8988T (cell line): ENCODE data around the gene ZNHIT1.

Experiments used
- DNase-seq: peaks from one replicate; pipeline ENCODE4 v3.0.0; 2011

Gene ZNHIT1

GRCh38 chr7:101220295-101220694 is 2.3 kb downstream of the ZNHIT1 start:
- DNase-seq: no peak

- no peak for DNase-seq
Measured at GRCh38 chr7:101222275-101222830, 4.4 kb downstream of the ZNHIT1 start.

GRCh38 chr7:101223528-101223927 is 5.6 kb downstream of the ZNHIT1 start:
- DNase-seq: no peak

- DNase-seq: no peak
Measured at GRCh38 chr7:101225650-101226049, 7.7 kb downstream of the ZNHIT1 start.

- no peak for DNase-seq
Measured at GRCh38 chr7:101226721-101227120, 8.8 kb downstream of the ZNHIT1 start.

GRCh38 chr7:101231644-101232043 is 13.7 kb downstream of the ZNHIT1 start:
- no peak for DNase-seq

GRCh38 chr7:101232141-101232850 is 14.3 kb downstream of the ZNHIT1 start:
- no peak for DNase-seq

- DNase-seq: no peak
Measured at GRCh38 chr7:101233907-101234547, 16.1 kb downstream of the ZNHIT1 start.

GRCh38 chr7:101234636-101235035 is 16.7 kb downstream of the ZNHIT1 start:
- no peak for DNase-seq

GRCh38 chr7:101235050-101235449 is 17.1 kb downstream of the ZNHIT1 start:
- DNase-seq: no peak

- DNase-seq: no peak
Measured at GRCh38 chr7:101235522-101235921, 17.6 kb downstream of the ZNHIT1 start.

- no peak for DNase-seq
Measured at GRCh38 chr7:101236292-101236835, 18.4 kb downstream of the ZNHIT1 start.

GRCh38 chr7:101237206-101238067 is 19.5 kb downstream of the ZNHIT1 start, which contains the start of gene CLDN15:
Gene CLDN15, minus strand, starts transcription at chr7:101237802. Its CDS starts 221 bp downstream, at chr7:101237581.
- DNase-seq: no peak

GRCh38 chr7:101238226-101239182 is 20.5 kb downstream of the ZNHIT1 start:
- DNase-seq: no peak

GRCh38 chr7:101239191-101239950 is 21.4 kb downstream of the ZNHIT1 start:
- no peak for DNase-seq

- DNase-seq: no peak
Measured at GRCh38 chr7:101239951-101240220, 21.9 kb downstream of the ZNHIT1 start.

GRCh38 chr7:101240226-101241014 is 22.5 kb downstream of the ZNHIT1 start:
- no peak for DNase-seq

- no peak for DNase-seq
Measured at GRCh38 chr7:101241015-101241363, 23.0 kb downstream of the ZNHIT1 start.

GRCh38 chr7:101241443-101242349 is 23.7 kb downstream of the ZNHIT1 start:
- DNase-seq: no peak
